GM21515 (cell line): ENCODE results near the gene GRIA4.
A peak's percentile ranks its signal among the peaks of the same experiment; 100 is the strongest.

Source experiments
- ATAC-seq: cut with Tn5 transposase; IDR thresholded peaks from one replicate; pipeline ENCODE4 v1.9.1; 2021; ENCODE audit not compliant: unreplicated experiment

GRIA4 gene

GRCh38 chr11:105911454-105911853, 301.6 kb downstream of the GRIA4 start:
- no peak for ATAC-seq

DNA sequence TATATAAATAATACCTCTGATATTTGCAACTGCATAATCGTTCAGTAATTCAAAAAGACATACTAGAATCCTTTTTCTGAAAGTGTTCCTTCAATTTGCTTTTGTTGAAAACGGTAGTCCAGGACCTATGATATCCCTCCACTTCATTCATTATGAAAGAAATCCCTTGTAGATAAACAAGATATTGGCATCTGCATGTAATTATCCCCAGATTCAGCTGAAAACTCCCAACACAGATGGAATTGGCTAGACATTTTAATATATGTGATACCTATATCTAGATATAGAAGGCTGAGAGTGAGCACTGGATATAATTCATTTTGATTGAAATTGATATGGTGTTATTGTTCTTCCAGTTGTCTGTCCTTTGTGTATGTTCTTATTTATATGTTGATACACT, 302.8 kb downstream of the GRIA4 start:
- no peak for ATAC-seq

DNA sequence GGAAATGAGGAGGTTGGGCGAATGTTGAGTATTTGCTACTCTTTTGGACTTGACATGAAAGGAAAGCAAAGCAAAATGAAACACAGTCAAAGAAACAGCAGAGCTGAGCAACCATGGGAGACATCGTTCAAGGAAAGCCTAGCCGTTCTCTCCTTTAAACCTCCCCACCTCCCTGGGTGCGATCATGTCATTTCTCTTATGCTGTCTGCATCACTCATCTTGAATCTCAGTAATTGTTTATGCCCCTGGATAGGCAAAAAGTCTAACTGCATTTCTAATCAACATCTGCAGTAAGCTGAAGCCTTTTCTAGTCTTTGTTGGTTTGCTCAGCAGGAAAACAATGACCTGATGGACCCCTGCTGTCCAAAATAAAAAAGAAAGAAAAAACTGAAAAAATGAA, 305.1 kb downstream of the GRIA4 start:
- no peak for ATAC-seq

DNA sequence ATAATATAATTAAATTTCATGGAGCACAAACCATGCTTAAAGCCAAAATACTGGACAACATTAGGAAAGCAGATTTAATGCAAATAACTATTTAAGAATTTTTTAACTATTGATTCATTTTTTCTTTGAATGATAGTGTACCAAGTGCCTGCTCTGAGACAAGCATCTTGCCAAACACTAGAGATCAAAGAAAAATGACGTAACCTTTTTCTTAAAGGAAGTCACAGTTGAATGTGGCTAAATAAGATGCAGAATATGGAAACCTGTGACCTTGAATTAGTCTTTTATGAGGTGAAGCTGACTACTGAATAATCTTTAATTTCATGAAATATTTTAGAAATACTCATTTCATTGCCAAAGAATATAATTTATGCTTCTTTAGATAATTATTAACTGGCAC, 308.2 kb downstream of the GRIA4 start:
- no peak for ATAC-seq

- no peak for ATAC-seq
Observed at GRCh38 chr11:105918600-105918999, 308.7 kb downstream of the GRIA4 start.

- ATAC-seq, result no peak
Observed at GRCh38 chr11:105923252-105923651, 313.4 kb downstream of the GRIA4 start.

GRCh38 chr11:105923807-105924206, 313.9 kb downstream of the GRIA4 start:
- ATAC-seq, result no peak

DNA sequence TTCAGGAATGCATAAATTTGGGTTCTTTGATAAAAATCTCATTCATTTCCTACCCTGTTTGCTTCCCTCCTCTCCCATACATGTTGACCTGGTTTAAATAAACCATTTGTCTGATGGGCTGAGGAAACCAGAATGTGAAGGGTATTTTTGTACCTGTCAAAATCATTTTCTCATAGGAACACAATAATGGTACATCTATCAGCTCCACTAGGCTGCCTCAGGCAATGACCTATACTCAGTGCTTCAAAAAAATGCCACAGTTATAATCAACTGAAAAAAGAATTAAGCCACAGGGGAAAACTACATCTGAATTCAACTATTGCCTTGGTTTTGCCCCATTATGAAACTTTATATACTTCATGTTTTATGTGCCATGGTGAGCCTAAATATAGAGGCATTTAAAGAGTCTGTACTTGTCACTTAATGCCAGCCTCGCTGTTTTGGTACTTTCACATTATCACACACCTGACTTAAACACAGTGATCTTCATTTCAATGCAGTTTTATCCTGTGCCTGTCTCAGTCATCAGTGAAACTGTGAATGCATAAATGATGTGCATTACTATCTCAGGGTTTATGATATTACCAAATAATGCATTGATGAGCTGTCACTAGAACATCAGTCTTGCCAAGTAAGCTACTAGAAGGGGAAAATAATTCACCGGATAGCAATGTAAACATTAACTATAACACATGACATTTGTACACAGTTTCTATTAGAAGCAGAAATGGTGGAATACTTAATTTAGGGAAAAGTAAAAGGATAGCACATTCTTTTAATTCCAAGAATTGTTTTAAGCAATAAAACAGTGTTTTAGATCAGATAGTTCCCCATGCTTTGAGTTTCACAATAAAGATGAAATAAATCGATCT, 319.4 kb downstream of the GRIA4 start:
- no peak for ATAC-seq

DNA sequence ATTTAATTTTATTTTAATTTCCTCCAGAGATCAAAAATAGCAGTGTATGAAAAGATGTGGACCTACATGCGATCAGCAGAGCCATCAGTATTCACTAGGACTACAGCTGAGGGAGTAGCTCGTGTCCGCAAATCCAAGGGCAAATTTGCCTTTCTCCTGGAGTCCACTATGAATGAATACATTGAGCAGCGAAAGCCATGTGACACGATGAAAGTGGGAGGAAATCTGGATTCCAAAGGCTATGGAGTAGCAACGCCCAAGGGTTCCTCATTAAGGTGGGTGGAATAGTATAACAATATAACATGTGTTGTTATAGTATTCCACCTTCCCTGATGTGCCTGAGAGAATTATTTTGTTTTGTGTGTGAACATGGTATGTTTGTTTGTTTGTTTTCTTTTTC, 323.8 kb downstream of the GRIA4 start:
- ATAC-seq, result no peak

DNA sequence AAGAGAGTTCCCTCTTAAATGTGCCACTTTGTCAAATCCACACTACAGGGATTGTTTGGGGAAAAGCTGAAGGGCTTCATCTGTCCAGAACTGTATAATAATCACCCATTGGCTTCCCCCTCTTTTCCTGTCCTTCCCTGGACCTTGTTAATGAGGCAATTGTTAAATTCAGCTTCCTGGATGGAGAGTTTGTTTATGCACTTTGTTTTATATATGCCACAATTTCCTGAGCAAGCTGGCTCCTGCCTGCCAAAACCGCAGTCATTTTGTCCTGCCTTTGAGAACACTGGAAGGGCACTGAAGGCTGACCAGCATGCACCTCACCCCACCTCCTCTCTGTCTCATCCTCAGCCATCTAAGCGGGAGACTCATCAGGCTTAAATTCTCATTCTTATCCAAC, 325.9 kb downstream of the GRIA4 start:
- ATAC-seq, result no peak

- ATAC-seq, result peak; percentile 50
Observed at GRCh38 chr11:105937331-105937730, 327.5 kb downstream of the GRIA4 start.

GRCh38 chr11:105937738-105938137, 327.9 kb downstream of the GRIA4 start:
- ATAC-seq, result peak; percentile 15

GRCh38 chr11:105942921-105943320, 333.0 kb downstream of the GRIA4 start:
- no peak for ATAC-seq

DNA sequence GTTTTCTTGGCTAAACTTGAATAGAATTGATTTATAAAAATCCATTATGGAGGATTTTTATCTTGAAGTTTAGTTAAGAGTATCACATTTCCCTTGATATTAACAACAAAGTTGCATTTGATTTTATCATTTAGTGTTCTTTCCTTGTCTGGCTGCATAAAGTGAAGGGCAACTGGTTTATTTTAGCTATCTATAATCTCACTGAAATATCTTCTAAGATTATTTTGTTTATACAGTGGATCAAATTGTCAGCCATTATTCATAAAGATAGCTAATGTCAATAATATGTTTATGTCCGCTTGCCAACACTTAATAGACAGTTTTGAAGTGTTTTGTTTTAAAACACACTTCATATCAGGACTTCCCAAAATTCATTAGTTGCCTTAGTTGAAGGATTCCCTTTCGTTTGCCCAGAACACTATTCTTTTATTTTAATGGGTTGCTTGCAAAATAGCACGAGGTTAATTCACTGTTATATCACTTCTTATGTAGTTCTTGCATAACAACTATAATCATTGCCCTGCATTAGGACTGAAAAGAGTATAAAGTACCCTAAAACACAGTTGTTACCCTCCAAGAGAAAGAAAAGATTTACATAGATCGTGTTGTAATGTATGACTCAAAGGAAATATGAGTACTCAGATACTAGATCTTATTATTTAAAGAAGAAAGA, 339.2 kb downstream of the GRIA4 start:
- no peak for ATAC-seq

GRCh38 chr11:105953886-105954285, 344.0 kb downstream of the GRIA4 start:
- no peak for ATAC-seq

DNA sequence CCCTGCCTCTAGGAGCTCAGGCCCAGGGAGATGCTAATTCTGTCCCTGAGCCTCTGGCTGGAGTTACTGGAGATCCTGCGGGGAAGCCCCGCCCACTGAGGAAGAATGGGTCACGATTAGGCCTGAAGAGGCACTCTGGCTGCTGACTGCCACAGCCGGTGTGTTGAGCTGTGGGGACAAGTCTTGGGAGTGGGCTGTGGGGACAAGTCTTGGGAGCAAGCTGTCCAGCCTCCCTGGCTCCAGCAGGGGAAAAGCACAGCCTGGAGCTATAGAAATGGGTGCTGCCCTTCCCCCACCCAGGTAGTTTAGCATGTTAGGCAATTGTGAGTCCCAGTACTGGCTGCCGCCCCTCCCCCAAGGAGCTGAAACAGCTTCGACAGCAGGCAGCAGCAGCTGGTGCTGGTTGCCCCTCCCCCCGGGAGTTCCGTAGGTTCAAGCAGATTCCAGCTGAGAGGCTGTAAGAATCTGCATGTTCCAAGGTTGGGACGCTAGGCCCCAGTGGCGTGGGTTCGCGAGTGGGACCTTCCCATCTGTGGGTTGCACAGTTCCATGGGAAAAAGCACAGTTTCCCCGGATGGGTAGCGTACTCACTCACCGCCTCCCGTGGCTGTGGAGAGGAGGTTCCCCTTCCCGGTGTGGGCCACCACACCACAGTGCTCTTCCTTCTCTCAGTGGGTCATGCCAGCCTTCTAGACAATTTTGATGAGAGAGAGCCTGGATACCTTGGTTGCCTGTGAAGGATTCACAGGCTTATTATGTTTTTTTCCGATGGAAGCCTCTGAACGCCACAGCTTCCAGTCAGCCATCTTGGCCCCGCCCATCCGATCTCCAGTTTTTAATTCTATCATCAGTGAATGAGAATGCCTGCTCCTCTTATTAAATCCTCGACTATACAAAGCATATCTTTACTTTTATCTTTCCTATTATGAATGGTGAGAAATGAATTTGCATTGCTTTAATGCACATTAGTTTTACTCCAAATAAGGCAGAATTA, 350.7 kb downstream of the GRIA4 start:
- ATAC-seq, result no peak

GRCh38 chr11:105968021-105968697, 358.3 kb downstream of the GRIA4 start:
- ATAC-seq, result no peak

DNA sequence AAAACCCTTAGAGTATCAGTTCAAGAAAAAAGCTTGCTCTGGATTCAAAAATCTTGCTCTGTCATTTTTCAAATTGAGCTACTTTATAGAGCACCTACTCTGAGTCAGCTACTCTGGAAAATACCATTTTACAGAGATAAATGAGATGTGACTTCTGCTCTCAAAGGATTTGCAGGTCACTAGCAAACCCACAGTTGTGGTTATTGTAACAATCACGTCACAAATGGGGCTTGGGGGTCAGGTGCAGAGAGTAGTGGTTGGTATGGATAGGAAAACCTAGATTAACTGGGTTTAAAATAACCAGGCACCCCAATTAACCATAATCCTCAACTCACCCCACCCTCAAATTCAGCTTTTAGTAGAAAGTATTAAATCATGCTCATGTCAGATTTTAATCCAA, 359.9 kb downstream of the GRIA4 start:
- no peak for ATAC-seq

DNA sequence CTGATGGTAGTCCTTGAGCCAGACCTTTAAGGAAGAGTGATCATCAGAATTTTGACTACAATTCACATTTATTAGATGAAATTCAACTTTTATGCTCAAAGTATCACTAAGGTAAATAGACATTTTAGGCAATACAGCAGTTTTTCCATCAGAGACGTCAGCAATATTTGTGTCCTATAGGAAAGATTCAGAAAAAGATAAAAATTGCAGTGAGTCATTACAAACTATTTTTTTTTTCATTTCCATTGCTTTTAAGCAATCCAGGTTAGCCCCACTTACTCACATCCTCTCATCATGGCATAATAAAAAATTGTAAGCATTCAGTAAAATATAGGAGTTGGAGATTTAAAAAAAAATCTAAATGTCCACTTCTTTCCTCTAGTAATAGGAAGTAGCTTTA, 365.3 kb downstream of the GRIA4 start:
- no peak for ATAC-seq

DNA sequence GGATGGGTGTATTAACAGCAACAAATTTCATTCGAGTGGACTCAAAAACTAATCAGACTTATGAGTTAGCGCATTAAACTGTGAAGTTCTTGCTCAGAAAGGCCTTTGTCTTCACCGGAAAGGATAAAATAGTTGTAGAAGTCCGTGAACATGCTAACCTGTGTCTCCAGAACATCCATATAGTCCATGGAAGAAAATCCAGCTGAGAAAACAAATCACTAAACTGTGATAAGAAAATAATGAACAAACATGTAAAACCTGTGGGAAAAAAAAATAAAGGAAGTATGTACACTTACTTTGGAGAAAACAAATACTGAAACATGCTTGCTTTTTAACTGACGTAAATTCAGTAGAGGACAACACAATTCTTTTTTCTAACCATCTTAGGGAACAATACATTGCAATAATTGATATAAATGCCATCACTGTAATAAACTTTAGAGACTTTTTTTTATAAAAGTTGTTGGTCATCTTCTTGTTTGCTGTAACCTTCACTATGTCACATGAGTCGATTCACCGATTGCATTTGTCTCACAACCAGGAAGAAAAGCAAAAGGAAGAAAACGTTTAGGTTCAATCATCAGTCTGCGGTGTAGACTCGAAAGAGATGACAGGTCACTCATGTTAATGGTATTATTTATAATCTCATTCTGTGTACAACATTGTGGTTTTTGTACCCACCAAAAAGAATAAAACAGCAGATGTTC, 370.3 kb downstream of the GRIA4 start:
- ATAC-seq, result no peak
